ENCODE results near the gene NEUROG1. TPM values are rescaled to one million over a fixed set of nuclear protein-coding genes. Genes with fewer than 3 reads are reported as not detected.

NEUROG1 gene
- total RNA-seq, 2 donors from 2014 or later, result not detected

DNA sequence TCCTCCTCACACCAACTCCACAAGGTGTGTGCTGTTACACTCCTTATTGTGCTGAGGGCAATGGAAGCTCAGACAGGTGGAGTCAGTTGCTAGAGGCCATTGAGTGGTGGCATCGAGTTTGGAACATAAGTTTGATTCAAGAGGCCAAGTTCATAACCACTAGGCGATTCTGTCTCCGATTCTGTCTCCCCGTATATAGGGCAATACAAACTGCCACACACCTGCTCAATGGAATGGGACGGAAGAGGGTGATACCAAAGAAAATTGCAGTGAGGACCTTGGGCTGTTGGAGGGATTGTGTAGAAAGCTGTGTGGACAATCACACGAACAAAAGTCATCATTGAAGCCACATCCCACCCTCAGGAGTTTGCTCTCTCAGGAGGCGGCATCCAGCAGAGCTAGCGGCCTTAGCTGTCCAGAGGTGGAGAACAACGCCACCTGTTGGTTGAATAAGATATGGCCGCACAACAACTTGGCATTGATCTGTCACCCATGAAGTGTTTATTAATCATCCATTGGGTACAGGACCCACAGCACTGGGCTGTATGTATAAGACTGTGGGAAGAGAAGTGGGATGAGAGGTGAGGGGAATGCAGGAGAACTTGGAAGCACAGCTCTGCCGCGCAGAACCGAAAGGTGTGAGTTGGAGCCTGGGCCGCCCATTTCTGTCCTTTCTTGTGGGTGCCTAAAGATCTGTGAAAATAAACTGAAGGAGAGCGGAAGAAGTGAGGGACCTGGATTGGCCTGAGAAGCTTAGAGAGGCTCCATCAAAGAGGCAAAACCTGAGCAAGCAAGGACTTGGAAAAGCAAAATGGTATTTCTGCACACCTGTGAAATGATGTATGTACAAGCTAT lies 16.1 kb upstream of the NEUROG1 start:
- ATAC-seq, result peak; percentile 73
- 31 to 32% methylated on average over 15 of the region's 15 CpGs for WGBS, 2 donors
- no peaks in the 10 kb centered on the region for H3K27me3 ChIP-seq
- H3K36me3 ChIP-seq (replicated peaks in 1 of 2; ENCODE audit: insufficient read depth in 1 of 2, low read depth in 2 of 2), result no peaks in the 10 kb centered on the region
- DNase-seq, result peak; percentile 67 to 78 (median 76)
- no peak overlapping the region for H3K4me3 ChIP-seq
- H3K4me1 ChIP-seq, result no peaks in the 10 kb centered on the region
- TF ChIP-seq, protein P1, sequence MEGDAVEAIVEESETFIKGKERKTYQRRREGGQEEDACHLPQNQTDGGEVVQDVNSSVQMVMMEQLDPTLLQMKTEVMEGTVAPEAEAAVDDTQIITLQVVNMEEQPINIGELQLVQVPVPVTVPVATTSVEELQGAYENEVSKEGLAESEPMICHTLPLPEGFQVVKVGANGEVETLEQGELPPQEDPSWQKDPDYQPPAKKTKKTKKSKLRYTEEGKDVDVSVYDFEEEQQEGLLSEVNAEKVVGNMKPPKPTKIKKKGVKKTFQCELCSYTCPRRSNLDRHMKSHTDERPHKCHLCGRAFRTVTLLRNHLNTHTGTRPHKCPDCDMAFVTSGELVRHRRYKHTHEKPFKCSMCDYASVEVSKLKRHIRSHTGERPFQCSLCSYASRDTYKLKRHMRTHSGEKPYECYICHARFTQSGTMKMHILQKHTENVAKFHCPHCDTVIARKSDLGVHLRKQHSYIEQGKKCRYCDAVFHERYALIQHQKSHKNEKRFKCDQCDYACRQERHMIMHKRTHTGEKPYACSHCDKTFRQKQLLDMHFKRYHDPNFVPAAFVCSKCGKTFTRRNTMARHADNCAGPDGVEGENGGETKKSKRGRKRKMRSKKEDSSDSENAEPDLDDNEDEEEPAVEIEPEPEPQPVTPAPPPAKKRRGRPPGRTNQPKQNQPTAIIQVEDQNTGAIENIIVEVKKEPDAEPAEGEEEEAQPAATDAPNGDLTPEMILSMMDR (IDR thresholded peaks at IDR 0.05), result peak; percentile 69 to 79 (median 77)
- no peak for TF ChIP-seq POLR2A (IDR thresholded peaks at IDR 0.05)
- no peak overlapping the region for H3K27ac ChIP-seq
- intact Hi-C loops (cut with DNase I), result no loop called here
- no peaks in the 10 kb centered on the region for H3K9me3 ChIP-seq

DNA sequence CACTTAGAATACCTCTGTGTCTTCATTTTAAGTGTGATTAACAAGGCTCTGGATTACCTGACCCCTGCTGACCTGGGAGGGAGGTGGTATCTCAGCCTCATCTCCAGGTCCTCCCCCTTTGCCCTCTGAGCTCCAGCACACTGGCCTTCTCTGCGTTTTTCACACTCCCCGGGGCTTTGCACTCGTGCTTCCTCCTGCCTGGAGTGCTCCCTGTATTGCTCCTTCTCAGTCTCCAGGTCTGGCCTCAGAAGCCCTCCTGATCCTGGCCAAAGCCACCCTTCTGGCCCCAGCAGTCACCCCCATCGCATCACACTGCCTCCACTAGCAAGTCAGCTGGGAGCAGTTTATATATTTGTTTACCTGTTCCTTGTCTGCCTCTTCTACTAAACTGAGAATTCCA lies 13.6 kb upstream of the NEUROG1 start:
- 15 to 17% methylated on average over 4 of the region's 4 CpGs for WGBS, 2 donors
- intact Hi-C loops (cut with DNase I), result loop anchor here (5.0 kb wide), 1 partner anchor 87 kb away; no protein-coding TSS in a partner anchor
- H3K27ac ChIP-seq, result no peak overlapping the region
- H3K4me3 ChIP-seq, result no peak overlapping the region
- DNase-seq, result no peak
- peaks cover 5% of the 10 kb centered on the region for H3K4me1 ChIP-seq
- ATAC-seq, result no peak
- no peaks in the 10 kb centered on the region for H3K36me3 ChIP-seq (replicated peaks in 1 of 2; ENCODE audit: insufficient read depth in 1 of 2, low read depth in 2 of 2)
- H3K9me3 ChIP-seq, result no peaks in the 10 kb centered on the region
- TF ChIP-seq, protein P1 (IDR thresholded peaks at IDR 0.05), result no peak
- no peak for TF ChIP-seq POLR2A (IDR thresholded peaks at IDR 0.05)
- H3K27me3 ChIP-seq, result peaks cover 0 to 8% of the 10 kb centered on the region in 2 donors

GRCh38 chr5:135547590-135548254 lies 12.0 kb upstream of the NEUROG1 start:
- Histone ChIP-seq H3K4me1 (peaks cover 21% of the 10 kb centered on the region), H3K4me3 (no peak overlapping the region), H3K9me3 (no peaks in the 10 kb centered on the region), H3K27me3 (peaks cover 0 to 22% of the 10 kb centered on the region in 2 donors), H3K27ac (no peak overlapping the region), H3K36me3 (replicated peaks in 1 of 2; ENCODE audit: insufficient read depth in 1 of 2, low read depth in 2 of 2) (no peaks in the 10 kb centered on the region)
- no peak for TF ChIP-seq POLR2A (IDR thresholded peaks at IDR 0.05)
- TF ChIP-seq, protein P1 (IDR thresholded peaks at IDR 0.05), result no peak
- intact Hi-C loops (cut with DNase I), result loop anchor here (5.0 kb wide), 1 partner anchor 85 kb away; no protein-coding TSS in a partner anchor
- 28 to 38% methylated on average over 7 to 8 of the region's 8 CpGs for WGBS, 2 donors
- DNase-seq (no peak), ATAC-seq (no peak)

GRCh38 chr5:135546912-135547311 lies 11.1 kb upstream of the NEUROG1 start:
- intact Hi-C loops (cut with DNase I), result loop anchor here (5.0 kb wide), 1 partner anchor 85 kb away; no protein-coding TSS in a partner anchor

More at GRCh38 chr5:135546912-135547311, 11.1 kb upstream of the NEUROG1 start:
- Histone ChIP-seq H3K27me3 (peaks cover 0 to 22% of the 10 kb centered on the region in 2 donors), H3K36me3 (replicated peaks in 1 of 2; ENCODE audit: insufficient read depth in 1 of 2, low read depth in 2 of 2) (no peaks in the 10 kb centered on the region), H3K27ac (no peak overlapping the region), H3K4me3 (no peak overlapping the region), H3K4me1 (peaks cover 21% of the 10 kb centered on the region), H3K9me3 (no peaks in the 10 kb centered on the region)
- 31 to 37% methylated on average over 4 of the region's 4 CpGs for WGBS, 2 donors
- ATAC-seq, result no peak
- no peak for DNase-seq
- TF ChIP-seq, protein P1 (IDR thresholded peaks at IDR 0.05), result no peak
- TF ChIP-seq POLR2A (IDR thresholded peaks at IDR 0.05), result no peak

All from body of pancreas (tissue), 4 donors.